Tibial nerve (tissue), 3 donors: ENCODE data around the gene BLID.

Source experiments
- CTCF ChIP-seq, 5 experiments: fragments of 200-600 bp in 3 of 5; fragments of 450-650 bp in 2 of 5; sonication (generic) in 3 of 5; IDR thresholded peaks; one replicate each; pipeline ENCODE4 v1.5.1; 2016 to 2019; ENCODE audit warnings: antibody characterized with exemption in 5 of 5, mild to moderate bottlenecking in 3 of 5, moderate library complexity in 2 of 5
- POLR2A ChIP-seq, 2 donors: fragments of 450-650 bp; IDR thresholded peaks; one replicate each; pipeline ENCODE4 v1.6.1; 2017; ENCODE audit warnings: antibody characterized with exemption in 2 of 2, mild to moderate bottlenecking in 2 of 2, moderate library complexity in 2 of 2

GRCh38 chr11:122116591-122116990 is 576 bp upstream of the BLID start:
- TF ChIP-seq CTCF (IDR thresholded peaks at IDR 0.05), result no peak
- TF ChIP-seq POLR2A (IDR thresholded peaks at IDR 0.05), result no peak
